Muscle of back (tissue), 11 donors: ENCODE data around the gene ZRANB1. TPM values are rescaled to one million over a fixed set of nuclear protein-coding genes. Genes with fewer than 3 reads are reported as not detected.

Experiments used
- DNase-seq, 3 donors: peaks; one replicate each; pipeline versions ENCODE4 v3.0.0 to v3.0.0-alpha.2; 2013
- polyA plus RNA-seq, 10 donors: library from polyadenylated mRNA; unstranded; fragments of 120-200 nt; gene quantifications; one replicate each; pipeline ENCODE4 v1.2.1, GENCODE V29; 2013; ENCODE audit not compliant: insufficient read length in 10 of 10

ZRANB1 gene
- polyA plus RNA-seq, 10 donors, result 15.9 to 22.0 (median 19.2) TPM

- peak in 1 of 3 donors; percentile 53 for DNase-seq
Measured at GRCh38 chr10:125017547-125018298, 75.8 kb downstream of the ZRANB1 start.

- DNase-seq, result no peak
Measured at GRCh38 chr10:125018576-125019143, 76.7 kb downstream of the ZRANB1 start.

DNA sequence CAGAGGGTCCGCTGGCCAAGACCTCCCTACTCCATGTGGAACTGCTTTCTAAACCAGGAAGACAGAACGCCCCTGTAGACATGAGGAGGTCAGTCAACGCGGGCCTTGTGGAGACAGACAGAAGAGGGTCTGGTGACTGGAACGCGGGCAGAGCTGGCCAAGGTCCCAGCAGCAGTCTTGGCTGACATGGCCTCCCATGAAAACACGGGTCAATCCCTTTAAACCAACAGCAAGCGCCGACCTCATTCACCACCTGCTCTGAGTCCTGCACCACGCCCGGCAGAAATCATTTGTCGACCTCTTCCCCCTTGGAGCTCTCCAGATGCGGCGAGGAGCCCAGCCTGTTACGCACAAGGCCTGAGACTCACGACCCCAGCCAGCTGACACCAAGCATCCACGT is 78.5 kb downstream of the ZRANB1 start:
- DNase-seq, result no peak

- no peak for DNase-seq
Measured at GRCh38 chr10:125020871-125021270, 78.9 kb downstream of the ZRANB1 start.

GRCh38 chr10:125021686-125022344 is 79.9 kb downstream of the ZRANB1 start:
- no peak for DNase-seq

GRCh38 chr10:125022671-125023070 is 80.7 kb downstream of the ZRANB1 start:
- DNase-seq, result no peak

- peak in 1 of 3 donors; percentile 61 for DNase-seq
Measured at GRCh38 chr10:125023255-125023654, 81.3 kb downstream of the ZRANB1 start.

- peak in 1 of 3 donors; percentile 77 for DNase-seq
Measured at GRCh38 chr10:125023862-125024496, 82.1 kb downstream of the ZRANB1 start.

DNA sequence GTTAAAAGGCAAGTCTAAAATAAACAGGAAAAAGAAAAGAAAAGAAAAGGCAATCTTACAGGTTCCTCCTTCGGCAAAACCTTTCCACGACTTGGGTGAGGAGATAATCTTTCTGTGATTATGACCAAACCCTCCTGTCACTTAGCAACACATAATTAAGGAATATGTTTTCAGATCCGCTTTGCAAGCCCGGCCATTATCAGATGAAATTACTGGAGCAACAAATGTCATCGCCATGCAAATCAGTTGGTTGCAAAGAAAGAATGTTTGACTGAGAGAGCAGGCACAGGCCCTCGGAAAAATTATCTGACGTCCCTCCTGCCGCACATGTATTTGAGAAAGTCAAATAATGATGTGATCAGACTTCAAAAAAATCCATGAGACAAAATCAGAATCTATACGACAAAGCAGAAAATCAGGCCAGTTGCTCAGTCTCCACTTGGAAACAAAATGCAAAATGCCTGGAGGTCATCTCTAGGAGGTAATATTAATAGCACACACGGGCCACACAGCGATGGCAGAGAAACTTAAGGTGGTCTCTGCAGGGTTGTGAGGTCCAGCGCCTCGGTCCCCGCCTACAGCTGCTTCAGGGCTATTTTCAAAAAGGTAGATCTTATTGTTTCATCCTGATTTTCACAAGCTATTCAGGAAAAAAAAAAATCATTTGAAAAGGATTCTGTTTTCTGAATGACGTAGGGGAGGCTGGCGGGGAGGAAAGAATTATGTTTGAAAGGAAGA is 82.7 kb downstream of the ZRANB1 start:
- no peak for DNase-seq

DNA sequence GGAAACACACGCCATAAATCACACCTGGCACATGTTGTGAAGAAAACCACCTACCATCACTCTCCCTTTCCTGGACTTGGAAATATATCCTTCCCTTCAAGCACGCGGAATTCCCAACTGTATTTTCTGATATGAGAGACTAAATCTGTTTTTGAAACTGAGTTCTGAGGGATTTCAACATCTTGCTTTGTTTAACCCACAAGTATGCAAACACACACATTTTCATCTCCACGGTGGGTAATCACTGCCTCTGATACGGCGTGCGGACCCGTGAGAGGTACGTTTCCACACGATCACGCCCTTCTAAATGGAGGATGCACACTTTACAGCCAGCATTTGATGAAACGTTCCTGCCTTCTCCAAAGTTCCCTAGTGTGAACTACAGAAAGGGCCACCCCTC is 83.4 kb downstream of the ZRANB1 start:
- no peak for DNase-seq

DNA sequence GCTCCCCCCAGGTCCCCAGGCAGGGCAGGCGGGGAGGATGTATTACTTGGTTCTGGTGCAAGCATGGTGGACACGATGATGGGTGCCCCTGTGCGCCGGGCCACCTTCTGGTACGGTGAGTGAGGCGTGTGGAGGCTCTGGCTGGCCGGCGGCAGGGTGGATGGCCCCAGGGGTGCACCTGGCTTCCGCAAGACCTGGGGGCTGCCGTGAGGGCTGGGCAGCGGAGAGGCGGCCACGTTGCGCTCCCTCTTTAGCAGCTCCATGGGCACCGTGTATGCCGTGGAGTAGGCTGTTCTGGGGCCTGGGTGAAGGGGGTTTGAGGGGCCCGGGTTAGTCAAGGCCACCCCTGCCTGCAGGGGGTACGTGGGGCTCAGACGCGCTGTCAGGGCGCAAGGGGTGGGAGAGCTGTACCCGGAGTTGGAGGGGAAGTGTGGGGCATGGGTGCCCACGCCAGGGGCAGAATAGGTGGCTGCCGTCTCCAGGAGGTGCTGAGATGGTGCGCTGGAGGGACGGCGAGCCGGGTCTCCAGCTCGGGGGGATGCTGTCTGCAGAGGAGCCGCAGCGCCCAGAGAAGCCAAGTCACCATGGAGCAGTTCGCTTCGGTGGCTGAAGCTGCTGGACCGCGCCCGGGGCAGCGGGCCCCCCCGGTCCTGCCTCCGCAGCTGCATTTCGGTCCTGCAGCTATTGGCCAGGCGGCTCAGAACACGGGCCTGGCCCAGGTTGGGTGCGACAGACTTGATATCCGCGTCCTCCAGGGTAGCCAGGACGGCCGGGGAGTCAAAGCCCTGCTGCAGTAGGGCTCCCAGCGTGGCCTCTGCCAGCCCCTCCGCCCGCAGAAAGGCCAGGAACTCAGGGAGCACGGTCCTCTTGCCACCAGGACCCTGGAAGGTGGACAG is 84.4 kb downstream of the ZRANB1 start:
- no peak for DNase-seq

DNA sequence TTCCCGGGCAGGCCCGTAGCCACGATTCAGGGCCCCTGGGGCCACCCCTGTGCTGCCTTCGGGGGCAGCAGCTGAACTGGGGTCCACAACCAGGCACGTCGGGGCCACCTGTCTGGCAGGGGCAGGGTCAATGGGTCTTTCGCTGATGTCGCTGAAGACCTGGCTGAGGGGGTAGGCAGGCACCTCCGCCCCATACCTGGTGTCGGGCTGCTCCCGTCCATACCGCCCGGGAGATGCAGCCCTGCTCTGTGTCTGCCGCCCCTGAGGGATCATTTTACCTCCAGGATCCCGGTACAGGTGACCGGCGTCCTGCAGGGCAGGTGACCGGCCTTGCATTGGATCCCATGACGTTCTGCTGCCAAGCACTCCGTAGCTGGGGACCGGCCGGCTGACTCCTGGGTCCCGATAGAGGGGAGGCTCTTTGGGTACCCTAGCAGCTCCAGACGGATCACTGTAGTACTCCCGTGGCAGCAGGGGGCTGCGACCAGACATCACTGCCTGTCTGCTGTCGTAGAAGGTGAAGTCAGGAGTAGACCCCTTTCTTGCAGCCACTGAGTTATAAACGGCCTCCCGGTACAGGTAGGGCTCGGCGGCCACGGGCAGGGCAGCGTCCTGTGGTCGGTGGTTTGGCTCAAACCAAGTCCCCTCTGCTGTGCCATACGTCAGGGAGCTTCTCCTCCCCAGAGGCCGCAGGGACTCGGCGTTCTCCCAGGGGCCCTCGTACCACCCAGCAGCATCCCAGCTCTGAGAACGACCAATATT is 85.2 kb downstream of the ZRANB1 start:
- DNase-seq, result no peak

GRCh38 chr10:125027871-125028869 is 86.2 kb downstream of the ZRANB1 start:
- no peak for DNase-seq

DNA sequence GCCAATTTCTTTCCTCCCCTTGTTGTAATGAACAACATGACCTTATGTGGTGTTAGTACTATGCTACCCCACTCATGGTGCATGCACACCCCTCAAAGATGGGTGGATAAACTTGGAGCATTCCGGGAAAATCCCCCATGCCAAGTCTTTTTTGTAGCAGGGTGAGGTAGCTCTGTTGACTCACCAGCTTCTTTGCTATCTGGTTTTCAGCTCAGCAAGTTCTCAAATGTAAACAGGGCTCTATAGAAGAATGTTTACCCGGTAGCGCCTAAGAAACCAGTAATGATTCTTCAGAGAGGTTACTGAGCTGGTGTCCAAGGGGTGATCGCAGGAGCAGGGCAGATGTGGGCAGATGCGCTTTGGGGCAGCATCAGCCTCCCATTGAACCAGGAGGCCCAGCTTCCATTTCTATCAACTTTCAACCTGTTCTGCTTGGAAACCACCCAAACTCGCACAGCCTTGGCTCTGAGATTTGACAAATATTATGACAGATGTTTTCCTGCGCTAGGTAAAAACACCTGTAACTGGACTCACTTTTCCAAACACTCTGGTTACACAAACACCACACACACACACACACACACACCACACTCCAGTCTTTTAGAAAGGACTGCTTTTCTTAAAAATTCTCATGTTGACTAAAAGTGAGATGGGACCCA is 87.8 kb downstream of the ZRANB1 start:
- DNase-seq, result no peak

GRCh38 chr10:125030567-125031197 is 88.8 kb downstream of the ZRANB1 start:
- no peak for DNase-seq

- DNase-seq, result no peak
Measured at GRCh38 chr10:125032474-125033020, 90.6 kb downstream of the ZRANB1 start.
